ENCODE data around the gene SNORC. TPM values are rescaled to one million over a fixed set of nuclear protein-coding genes. Genes with fewer than 3 reads are reported as not detected.

The SNORC gene
- total RNA-seq, 4 donors from 2014 or later = 0.54 to 11.6 (median 2.2) TPM; not detected in 1

GRCh38 chr2:232871835-232872736, 2.0 kb downstream of the SNORC start:
- no peak for ATAC-seq
- Histone ChIP-seq H3K4me1 (peaks cover 0 to 20% (median 5%) of the 10 kb centered on the region in 3 donors), H3K36me3 (no peaks in the 10 kb centered on the region), H3K4me3 (no peak overlapping the region), H3K27ac (no peak overlapping the region), H3K27me3 (peaks cover 27% of the 10 kb centered on the region), H3K9me3 (no peaks in the 10 kb centered on the region)
- WGBS, 2 donors (ENCODE audit: low coverage in 1 of 2) = 80 to 94% methylated on average over 1 to 12 of the region's 22 CpGs
- TF ChIP-seq POLR2A (IDR thresholded peaks at IDR 0.05) (no peak), CTCF (IDR thresholded peaks at IDR 0.05) (no peak)

GRCh38 chr2:232872826-232873225, 2.8 kb downstream of the SNORC start:
- ATAC-seq = no peak

GRCh38 chr2:232873292-232873908, 3.3 kb downstream of the SNORC start:
- H3K4me1 ChIP-seq = peaks cover 0 to 21% (median 5%) of the 10 kb centered on the region in 3 donors
- 80% methylated on average over 1 of the region's 14 CpGs; no CpG with 5 or more reads in 1 of the 2 donors for WGBS, 2 donors (ENCODE audit: low coverage in 1 of 2)

More at GRCh38 chr2:232872826-232873225, 2.8 kb downstream of the SNORC start:
- H3K4me3 ChIP-seq = no peak overlapping the region
- H3K27ac ChIP-seq = no peak overlapping the region
- H3K9me3 ChIP-seq = no peaks in the 10 kb centered on the region
- WGBS, 2 donors (ENCODE audit: low coverage in 1 of 2) = 87% methylated on average over 3 of the region's 9 CpGs; no CpG with 5 or more reads in 1 of the 2 donors
- TF ChIP-seq POLR2A (IDR thresholded peaks at IDR 0.05) = no peak
- no peak for TF ChIP-seq POLR2AphosphoS5 (IDR thresholded peaks at IDR 0.05)
- no peak for TF ChIP-seq EP300 (IDR thresholded peaks at IDR 0.05)
- no peak for TF ChIP-seq CTCF (IDR thresholded peaks at IDR 0.05)
- H3K4me1 ChIP-seq = peaks cover 0 to 21% (median 5%) of the 10 kb centered on the region in 3 donors
- peaks cover 34% of the 10 kb centered on the region for H3K27me3 ChIP-seq
- H3K36me3 ChIP-seq = no peaks in the 10 kb centered on the region

GRCh38 chr2:232873909-232874641, 4.0 kb downstream of the SNORC start:
- Histone ChIP-seq H3K9me3 (no peaks in the 10 kb centered on the region), H3K27ac (no peak overlapping the region), H3K27me3 (peaks cover 39% of the 10 kb centered on the region), H3K4me3 (no peak overlapping the region), H3K36me3 (no peaks in the 10 kb centered on the region), H3K4me1 (peaks cover 0 to 21% (median 5%) of the 10 kb centered on the region in 3 donors)
- no peak for TF ChIP-seq POLR2A (IDR thresholded peaks at IDR 0.05)
- TF ChIP-seq CTCF (IDR thresholded peaks at IDR 0.05) = no peak
- no peak for TF ChIP-seq POLR2AphosphoS5 (IDR thresholded peaks at IDR 0.05)
- TF ChIP-seq EP300 (IDR thresholded peaks at IDR 0.05) = no peak
- no peak for ATAC-seq
- WGBS, 2 donors (ENCODE audit: low coverage in 1 of 2) = 82 to 91% methylated on average over 4 to 5 of the region's 6 CpGs

More at GRCh38 chr2:232873292-232873908, 3.3 kb downstream of the SNORC start:
- Histone ChIP-seq H3K4me3 (no peak overlapping the region), H3K27me3 (peaks cover 39% of the 10 kb centered on the region), H3K9me3 (no peaks in the 10 kb centered on the region), H3K36me3 (no peaks in the 10 kb centered on the region), H3K27ac (no peak overlapping the region)
- TF ChIP-seq CTCF (IDR thresholded peaks at IDR 0.05) = no peak
- TF ChIP-seq POLR2AphosphoS5 (IDR thresholded peaks at IDR 0.05) = no peak
- TF ChIP-seq POLR2A (IDR thresholded peaks at IDR 0.05) = no peak
- TF ChIP-seq EP300 (IDR thresholded peaks at IDR 0.05) = no peak
- ATAC-seq = no peak
